ENCODE data around the gene ST6GALNAC1. TPM values are rescaled to one million over a fixed set of nuclear protein-coding genes. Genes with fewer than 3 reads are reported as not detected.
"Not testable (repeated sequence)": the region's sequence is repeated elsewhere in the genome, so short reads cannot be mapped to it uniquely, and the experiment has no call there.

ST6GALNAC1 gene
- total RNA-seq, 1 donor from 2014 or later, result 16.6 TPM

GRCh38 chr17:76612977-76613851 is 30.3 kb downstream of the ST6GALNAC1 start:
- Histone ChIP-seq H3K27me3 (ENCODE audit: low read depth) (no peaks in the 10 kb centered on the region), H3K9me3 (no peaks in the 10 kb centered on the region), H3K4me1 (no peaks in the 10 kb centered on the region), H3K27ac (no peak overlapping the region), H3K36me3 (no peaks in the 10 kb centered on the region), H3K4me3 (no peak overlapping the region)
- DNase-seq (no peak), ATAC-seq (peak; percentile 45 to 60)
- TF ChIP-seq CTCF (IDR thresholded peaks at IDR 0.05), result no peak
- intact Hi-C loops (cut with DNase I), result no loop called here

- Histone ChIP-seq H3K27me3 (ENCODE audit: low read depth) (no peaks in the 10 kb centered on the region), H3K4me3 (no peak overlapping the region), H3K9me3 (no peaks in the 10 kb centered on the region), H3K4me1 (no peaks in the 10 kb centered on the region), H3K36me3 (no peaks in the 10 kb centered on the region), H3K27ac (no peak overlapping the region)
- ATAC-seq (no peak), DNase-seq (no peak)
- TF ChIP-seq CTCF (IDR thresholded peaks at IDR 0.05), result no peak
- intact Hi-C loops (cut with DNase I), result no loop called here
Observed at GRCh38 chr17:76612465-76612864, 31.1 kb downstream of the ST6GALNAC1 start.

GRCh38 chr17:76611758-76612157 is 31.8 kb downstream of the ST6GALNAC1 start:
- ATAC-seq (no peak), DNase-seq (no peak)
- Histone ChIP-seq H3K36me3 (no peaks in the 10 kb centered on the region), H3K9me3 (no peaks in the 10 kb centered on the region), H3K27ac (no peak overlapping the region), H3K4me3 (no peak overlapping the region), H3K4me1 (no peaks in the 10 kb centered on the region), H3K27me3 (ENCODE audit: low read depth) (no peaks in the 10 kb centered on the region)
- intact Hi-C loops (cut with DNase I), result no loop called here
- TF ChIP-seq CTCF (IDR thresholded peaks at IDR 0.05), result no peak

GRCh38 chr17:76611080-76611749 is 32.3 kb downstream of the ST6GALNAC1 start:
- H3K27me3 ChIP-seq (ENCODE audit: low read depth); H3K4me3 ChIP-seq; H3K4me1 ChIP-seq; ATAC-seq; intact Hi-C loops (cut with DNase I); H3K27ac ChIP-seq; DNase-seq; H3K36me3 ChIP-seq; H3K9me3 ChIP-seq: not testable (repeated sequence)

- ATAC-seq; H3K36me3 ChIP-seq; H3K9me3 ChIP-seq; intact Hi-C loops (cut with DNase I); H3K27me3 ChIP-seq (ENCODE audit: low read depth); DNase-seq; H3K4me1 ChIP-seq; H3K4me3 ChIP-seq; H3K27ac ChIP-seq: not testable (repeated sequence)
Observed at GRCh38 chr17:76606685-76607084, 36.9 kb downstream of the ST6GALNAC1 start.

- ATAC-seq, result no peak
- intact Hi-C loops (cut with DNase I), result no loop called here
- no peaks in the 10 kb centered on the region for H3K27me3 ChIP-seq (ENCODE audit: low read depth)
- no peaks in the 10 kb centered on the region for H3K36me3 ChIP-seq
- no peak overlapping the region for H3K4me3 ChIP-seq
- DNase-seq, result no peak
- no peak for TF ChIP-seq CTCF (IDR thresholded peaks at IDR 0.05)
- H3K4me1 ChIP-seq, result peaks cover 26% of the 10 kb centered on the region
- no peaks in the 10 kb centered on the region for H3K9me3 ChIP-seq
- no peak overlapping the region for H3K27ac ChIP-seq
Observed at GRCh38 chr17:76601065-76601464, 42.5 kb downstream of the ST6GALNAC1 start.

All from lower lobe of right lung (tissue), 2 donors.